Kidney (tissue), 14 donors: ENCODE measurements around the gene BRD3OS. TPM values are rescaled to one million over a fixed set of nuclear protein-coding genes. Genes with fewer than 3 reads are reported as not detected.
"Not testable (repeated sequence)": the region's sequence is repeated elsewhere in the genome, so short reads cannot be mapped to it uniquely, and the experiment has no call there.

Experiments
- DNase-seq, 5 donors: peaks; one replicate each; pipeline ENCODE4 v3.0.0-alpha.2; 2013 to 2020
- FAIRE-seq: peaks from 2 replicates; lab custom pipeline; 2012; peaks lifted over from hg19 to GRCh38; lab: Jason Lieb, UNC
- H3K27ac ChIP-seq, 2 donors: one replicate each; pipeline ENCODE4 v1.7.0; 2013; ENCODE audit warnings: low read depth in 2 of 2, low read length in 2 of 2, inconsistent platforms in 1 of 2
- H3K27me3 ChIP-seq: one replicate; pipeline ENCODE4 v1.7.1; 2013; ENCODE audit warnings: low read length, inconsistent platforms; ENCODE audit not compliant: control insufficient read depth, insufficient read depth
- H3K36me3 ChIP-seq, 3 donors: one replicate each; pipeline versions ENCODE4 v1.7.0 to v1.7.1; 2013; ENCODE audit warnings: low read length in 3 of 3, control low read depth in 1 of 3, inconsistent platforms in 1 of 3; ENCODE audit not compliant: insufficient read depth in 3 of 3, control insufficient read depth in 2 of 3
- H3K4me1 ChIP-seq, 3 donors: one replicate each; pipeline versions ENCODE4 v1.7.0 to v1.7.1; 2013; ENCODE audit warnings: low read length in 3 of 3, inconsistent platforms in 1 of 3, low read depth in 1 of 3; ENCODE audit not compliant: control insufficient read depth in 2 of 3, insufficient read depth in 2 of 3
- H3K4me3 ChIP-seq, 3 donors: one replicate each; pipeline versions ENCODE4 v1.7.0 to v1.8.1; 2013; ENCODE audit warnings: low read length in 3 of 3, control low read depth in 1 of 3, inconsistent platforms in 1 of 3
- H3K9ac ChIP-seq, 3 donors: one replicate each; pipeline versions ENCODE4 v1.7.0 to v1.7.1; 2013; ENCODE audit warnings: low read length in 3 of 3, control low read depth in 1 of 3, inconsistent platforms in 1 of 3
- H3K9me3 ChIP-seq, 3 donors: one replicate each; pipeline versions ENCODE4 v1.7.0 to v1.7.1; 2013; ENCODE audit warnings: low read length in 3 of 3, control low read depth in 1 of 3, inconsistent platforms in 1 of 3; ENCODE audit not compliant: control insufficient read depth in 2 of 3, insufficient read depth in 1 of 3
- CTCF ChIP-seq: IDR thresholded peaks from 3 replicates; pipeline ENCODE4 v1.5.1; 2012; ENCODE audit warnings: mild to moderate bottlenecking, moderate library complexity, borderline replicate concordance; ENCODE audit not compliant: insufficient read depth; ENCODE audit errors: extremely low read depth
- intact Hi-C: fragments of 100-400 bp; cut with DNase I; formaldehyde crosslinking; loops from one replicate; pipeline ENCODE4 v1.11.1; 2022
- polyA plus RNA-seq: library from polyadenylated mRNA; stranded (reverse); fragments of 350-450 nt; fragmentation: Illumina TruSeq; extraction: RNeasy Lipid Tissue Mini Kit (QIAGEN cat#74804); gene quantifications from one replicate; pipeline ENCODE4 v1.2.3, GENCODE V29; 2014; ENCODE audit warnings: low read depth, low replicate concordance; ENCODE audit not compliant: insufficient read depth
- total RNA-seq: library from RNA; stranded (reverse); fragmentation: NEBNext Ultra II Directional; extraction: Animal tissue kit (Norgen Biotek cat#: 25700); gene quantifications from one replicate; pipeline ENCODE4 v1.2.1, GENCODE V29; 2021
- donor health status: control.
- donor health status: control.
- donor health status: control.
- donor health status: control.
- donor health status: control.
- donor health status: DM: yes; HTN: yes; CAD: no.
- donor health status: Normal renal cell carcinoma (clear cell type).

Gene BRD3OS
- total and polyA plus RNA-seq, 2 donors from 2014 or later = 16.5 to 24.4 TPM

GRCh38 chr9:133987446-133987788 lies 37.9 kb upstream of the BRD3OS start:
- FAIRE-seq = no peak
- peak in 2 of 5 donors; percentile 63 to 64 for DNase-seq

GRCh38 chr9:133987946-133988665 lies 37.2 kb upstream of the BRD3OS start:
- Histone ChIP-seq H3K4me1 (peaks cover 0 to 17% (median 10%) of the 10 kb centered on the region in 3 donors), H3K36me3 (no peaks in the 10 kb centered on the region), H3K9me3 (no peaks in the 10 kb centered on the region), H3K9ac (no peak overlapping the region), H3K27ac (no peak overlapping the region), H3K27me3 (no peaks in the 10 kb centered on the region), H3K4me3 (no peak overlapping the region)
- DNase-seq (peak in 1 of 5 donors; percentile 58), FAIRE-seq (no peak)
- intact Hi-C loops = no loop called here
- no peak for TF ChIP-seq CTCF

More at GRCh38 chr9:133987446-133987788, 37.9 kb upstream of the BRD3OS start:
- intact Hi-C loops = no loop called here
- Histone ChIP-seq H3K9me3 (no peaks in the 10 kb centered on the region), H3K4me3 (no peak overlapping the region), H3K27me3 (no peaks in the 10 kb centered on the region), H3K27ac (no peak overlapping the region), H3K4me1 (peaks cover 0 to 16% (median 10%) of the 10 kb centered on the region in 3 donors), H3K9ac (no peak overlapping the region), H3K36me3 (no peaks in the 10 kb centered on the region)
- TF ChIP-seq CTCF = no peak

- intact Hi-C loops = not testable (repeated sequence)
Measured at GRCh38 chr9:133988771-133989170, 36.5 kb upstream of the BRD3OS start.

GRCh38 chr9:133989625-133990365 lies 35.5 kb upstream of the BRD3OS start:
- peak overlapping the region in 1 of 3 donors; percentile 61 for H3K9ac ChIP-seq
- intact Hi-C loops = no loop called here
- no peaks in the 10 kb centered on the region for H3K9me3 ChIP-seq
- peak overlapping the region; percentile 28 to 92 for H3K27ac ChIP-seq
- FAIRE-seq = no peak
- DNase-seq = peak in 1 of 5 donors; percentile 67
- no peaks in the 10 kb centered on the region for H3K36me3 ChIP-seq
- peak overlapping the region in 2 of 3 donors; percentile 42 to 71 for H3K4me3 ChIP-seq
- no peak for TF ChIP-seq CTCF
- H3K27me3 ChIP-seq = no peaks in the 10 kb centered on the region
- peaks cover 0 to 28% (median 13%) of the 10 kb centered on the region in 3 donors for H3K4me1 ChIP-seq

More at GRCh38 chr9:133988771-133989170, 36.5 kb upstream of the BRD3OS start:
- not testable (repeated sequence) for FAIRE-seq, H3K36me3 ChIP-seq, H3K4me3 ChIP-seq, H3K9ac ChIP-seq, H3K9me3 ChIP-seq, H3K27ac ChIP-seq, H3K27me3 ChIP-seq
- peaks cover 0 to 23% (median 10%) of the 10 kb centered on the region in 3 donors for H3K4me1 ChIP-seq
- peak in 1 of 5 donors; percentile 46 for DNase-seq
